ENCODE data around the gene COX8A. TPM values are rescaled to one million over a fixed set of nuclear protein-coding genes. Genes with fewer than 3 reads are reported as not detected.

The COX8A gene
- total and polyA plus RNA-seq, 2 of the 13 experiments (the other 11 are each of a cell fraction or from before 2014, with no cell fraction given): 202 to 406 TPM

GRCh38 chr11:64004590-64004984 is 30.2 kb downstream of the COX8A start (continued):
- peak; percentile 35; the same call in 1 of the 2 replicates for TF ChIP-seq FOSL2 (CRISPR knock-in tag; IDR thresholded peaks at IDR 0.05)
- TF ChIP-seq NRL (CRISPR knock-in tag; IDR thresholded peaks at IDR 0.05; ENCODE audit: borderline replicate concordance): no peak
- TF ChIP-seq ZNF121 (CRISPR knock-in tag; IDR thresholded peaks at IDR 0.05): peak; percentile 68; the same call in 1 of the 2 replicates
- no peak for TF ChIP-seq ATRX (CRISPR knock-in tag; IDR thresholded peaks at IDR 0.05; ENCODE audit: borderline replicate concordance)
- peak; percentile 98 for TF ChIP-seq ZNF768 (CRISPR knock-in tag; IDR thresholded peaks at IDR 0.05)

- CTCF ChIA-PET (ENCODE audit: low intra/inter-chr PET ratio, low total read pairs): no interaction called here
- FAIRE-seq (no peak), DNase-seq (ENCODE audit: low spot score) (no peak), ATAC-seq (no peak)
- peaks cover 6% of the 10 kb centered on the region; the same call in 1 of the 2 replicates for H3K9me3 ChIP-seq (ENCODE audit: low read length)
- intact Hi-C loops (cut with micrococcal nuclease; ENCODE audit: unreplicated experiment): no loop called here
- no peak overlapping the region for H2AFZ ChIP-seq (ENCODE audit: low read length)
- H3K4me2 ChIP-seq (ENCODE audit: low read depth, low read length): no peak overlapping the region
- no peaks in the 10 kb centered on the region for H3K79me2 ChIP-seq (ENCODE audit: insufficient read depth, low read length)
- BruUV-seq (replicated peaks): no TSS peak
- peaks cover 4% of the 10 kb centered on the region; the same call in 1 of the 2 replicates for H4K20me1 ChIP-seq (ENCODE audit: insufficient read depth, low read length)
- H3K4me3 ChIP-seq (replicated peaks in 1 of 3; ENCODE audit: insufficient read depth in 1 of 3, low read depth in 2 of 3, low read length in 3 of 3): no peak overlapping the region
- POLR2A ChIA-PET: no interaction called here
- no peaks in the 10 kb centered on the region for H3K27me3 ChIP-seq (ENCODE audit: control insufficient read depth in 1 of 2, insufficient read depth in 2 of 2, low read length in 2 of 2)
- TF ChIP-seq ZNF562 (CRISPR knock-in tag; IDR thresholded peaks at IDR 0.05; ENCODE audit: borderline replicate concordance): no peak
- TF ChIP-seq AGO2 (optimal IDR thresholded peaks at IDR 0.05; ENCODE audit: low read depth, low read length): peak; percentile 53
- in situ Hi-C loops (cut with HindIII; ENCODE audit: extremely low pct_ligation_motif_present, low pct_unique_long_range_greater_than_20kb): no loop called here
- WGBS (ENCODE audit: low lambda C conversion rate): 50% methylated on average over 1 of the region's 4 CpGs
- H3K27ac ChIP-seq (ENCODE audit: extremely low read length, insufficient read depth, low read length): no peak overlapping the region
- H3K36me3 ChIP-seq (replicated peaks in 1 of 2; ENCODE audit: control insufficient read depth in 1 of 2, insufficient read depth in 2 of 2, low read length in 2 of 2): no peaks in the 10 kb centered on the region
- H3K4me1 ChIP-seq (ENCODE audit: insufficient read depth, low read length): peaks cover 21% of the 10 kb centered on the region
- H3K9ac ChIP-seq (ENCODE audit: insufficient read depth, low read depth, low read length): no peak overlapping the region
These were observed 31.3 kb downstream of the COX8A start for GRCh38 chr11:64005691-64006090.

- BruUV-seq (replicated peaks): no TSS peak
- Histone ChIP-seq H2AFZ (ENCODE audit: low read length) (no peak overlapping the region), H3K4me3 (replicated peaks in 1 of 3; ENCODE audit: insufficient read depth in 1 of 3, low read depth in 2 of 3, low read length in 3 of 3) (no peak overlapping the region), H3K36me3 (replicated peaks in 1 of 2; ENCODE audit: control insufficient read depth in 1 of 2, insufficient read depth in 2 of 2, low read length in 2 of 2) (no peaks in the 10 kb centered on the region), H3K4me1 (ENCODE audit: insufficient read depth, low read length) (peaks cover 21% of the 10 kb centered on the region), H4K20me1 (ENCODE audit: insufficient read depth, low read length) (peaks cover 4% of the 10 kb centered on the region; the same call in 1 of the 2 replicates), H3K9ac (ENCODE audit: insufficient read depth, low read depth, low read length) (no peak overlapping the region), H3K4me2 (ENCODE audit: low read depth, low read length) (no peak overlapping the region), H3K79me2 (ENCODE audit: insufficient read depth, low read length) (no peaks in the 10 kb centered on the region), H3K27ac (ENCODE audit: extremely low read length, insufficient read depth, low read length) (no peak overlapping the region), H3K9me3 (ENCODE audit: low read length) (peaks cover 10% of the 10 kb centered on the region; the same call in 1 of the 2 replicates), H3K27me3 (ENCODE audit: control insufficient read depth in 1 of 2, insufficient read depth in 2 of 2, low read length in 2 of 2) (no peaks in the 10 kb centered on the region)
- ChIA-PET CTCF (ENCODE audit: low intra/inter-chr PET ratio, low total read pairs) (no interaction called here), POLR2A (no interaction called here)
- in situ Hi-C loops (cut with HindIII; ENCODE audit: extremely low pct_ligation_motif_present, low pct_unique_long_range_greater_than_20kb): no loop called here
- WGBS (ENCODE audit: low lambda C conversion rate): 94% methylated on average over 12 of the region's 12 CpGs
- intact Hi-C loops (cut with micrococcal nuclease; ENCODE audit: unreplicated experiment): no loop called here
- DNase-seq (ENCODE audit: low spot score): no peak
- FAIRE-seq: no peak
- no peak for ATAC-seq
- TF ChIP-seq MLX (CRISPR knock-in tag; IDR thresholded peaks at IDR 0.05): no peak
- no peak for TF ChIP-seq NFKBIZ (CRISPR knock-in tag; IDR thresholded peaks at IDR 0.05)
- TF ChIP-seq PREB (CRISPR knock-in tag; IDR thresholded peaks at IDR 0.05): no peak
- TF ChIP-seq GZF1 (CRISPR knock-in tag; IDR thresholded peaks at IDR 0.05): no peak
- TF ChIP-seq ZNF317 (CRISPR knock-in tag; IDR thresholded peaks at IDR 0.05): no peak
- no peak for TF ChIP-seq MEIS1 (CRISPR knock-in tag; IDR thresholded peaks at IDR 0.05; ENCODE audit: borderline replicate concordance)
- no peak for TF ChIP-seq HOXA9 (CRISPR knock-in tag; IDR thresholded peaks at IDR 0.05; ENCODE audit: borderline replicate concordance)
- no peak for TF ChIP-seq HCFC1 (IDR thresholded peaks at IDR 0.05; ENCODE audit: low read depth, low read length)
- no peak for TF ChIP-seq JARID2 (CRISPR knock-in tag; IDR thresholded peaks at IDR 0.05; ENCODE audit: insufficient replicate concordance)
These were observed 32.0 kb downstream of the COX8A start for GRCh38 chr11:64006398-64006797.

Measured in HepG2 (cell line).